Astrocyte (in vitro differentiated cells and primary cell): ENCODE measurements around the gene KIF4B. TPM values are rescaled to one million over a fixed set of nuclear protein-coding genes. Genes with fewer than 3 reads are reported as not detected.
"Not testable (repeated sequence)": the region's sequence is repeated elsewhere in the genome, so short reads cannot be mapped to it uniquely, and the experiment has no call there.

Experiments used
- DNase-seq: peaks from one replicate; pipeline ENCODE4 v3.0.0-alpha.2; 2010; ENCODE audit warnings: low read depth
- FAIRE-seq: peaks from 2 replicates; lab custom pipeline; 2011; peaks lifted over from hg19 to GRCh38; lab: Jason Lieb, UNC
- H2AFZ ChIP-seq: 2 replicates; pipeline ENCODE4 v1.6.0; 2012; ENCODE audit warnings: low read depth, low read length, inconsistent platforms
- H3K27ac ChIP-seq: 2 replicates; pipeline ENCODE4 v1.5.1; 2011; ENCODE audit warnings: low read depth, low read length, inconsistent platforms
- H3K27me3 ChIP-seq: 2 replicates; pipeline ENCODE4 v1.6.0; 2011; ENCODE audit warnings: low read length, inconsistent platforms; ENCODE audit not compliant: insufficient read depth
- H3K36me3 ChIP-seq: 2 replicates; pipeline ENCODE4 v1.5.1; 2011; ENCODE audit warnings: low read length, inconsistent platforms; ENCODE audit not compliant: insufficient read depth
- H3K4me1 ChIP-seq: 2 replicates; pipeline ENCODE4 v1.5.1; 2011; ENCODE audit warnings: low read length, inconsistent platforms; ENCODE audit not compliant: insufficient read depth
- H3K4me2 ChIP-seq: 2 replicates; pipeline ENCODE4 v1.6.0; 2012; ENCODE audit warnings: low read length, inconsistent platforms
- H3K4me3 ChIP-seq: 2 replicates; pipeline ENCODE4 v1.5.1; 2011; ENCODE audit warnings: low read depth, mild to moderate bottlenecking, low read length, inconsistent platforms; ENCODE audit not compliant: insufficient read depth
- H3K79me2 ChIP-seq: 2 replicates; pipeline ENCODE4 v1.6.0; 2012; ENCODE audit warnings: mild to moderate bottlenecking, low read length, inconsistent platforms; ENCODE audit not compliant: insufficient read depth
- H3K9ac ChIP-seq: 2 replicates; pipeline ENCODE4 v1.6.0; 2012; ENCODE audit warnings: mild to moderate bottlenecking, low read length, inconsistent platforms
- H3K9me3 ChIP-seq: 2 replicates; pipeline ENCODE4 v1.5.1; 2012; ENCODE audit warnings: low read depth, mild to moderate bottlenecking, low read length, inconsistent platforms; ENCODE audit not compliant: insufficient read depth
- H4K20me1 ChIP-seq: 2 replicates; pipeline ENCODE4 v1.6.0; 2012; ENCODE audit warnings: low read length, inconsistent platforms; ENCODE audit not compliant: insufficient read depth
- H3K27ac Mint-ChIP-seq: one replicate; pipeline ENCODE4 v1.8.0; 2021; ENCODE audit warnings: mild to moderate bottlenecking, mixed read lengths; ENCODE audit not compliant: unreplicated experiment
- H3K27me3 Mint-ChIP-seq: one replicate; pipeline ENCODE4 v1.8.0; 2021; ENCODE audit warnings: low read depth, mixed read lengths; ENCODE audit not compliant: unreplicated experiment
- H3K36me3 Mint-ChIP-seq: one replicate; pipeline ENCODE4 v1.8.0; 2021; ENCODE audit warnings: low read depth, mixed read lengths; ENCODE audit not compliant: unreplicated experiment
- H3K4me1 Mint-ChIP-seq: one replicate; pipeline ENCODE4 v1.8.0; 2021; ENCODE audit warnings: low read depth, mixed read lengths; ENCODE audit not compliant: unreplicated experiment
- H3K4me3 Mint-ChIP-seq: one replicate; pipeline ENCODE4 v1.8.0; 2021; ENCODE audit warnings: mild to moderate bottlenecking, moderate library complexity, mixed read lengths; ENCODE audit not compliant: unreplicated experiment
- H3K9me3 Mint-ChIP-seq: one replicate; pipeline ENCODE4 v1.8.0; 2021; ENCODE audit warnings: mild to moderate bottlenecking, mixed read lengths; ENCODE audit not compliant: unreplicated experiment
- CTCF ChIP-seq: IDR thresholded peaks from 2 replicates; pipeline ENCODE4 v1.5.1; 2011; ENCODE audit warnings: low read depth, mild to moderate bottlenecking, inconsistent platforms, low read length, moderate library complexity; ENCODE audit not compliant: insufficient read depth
- EZH2 ChIP-seq: IDR thresholded peaks from 2 replicates; pipeline ENCODE4 v1.6.1; 2012; ENCODE audit warnings: mild to moderate bottlenecking, low read length, inconsistent platforms; ENCODE audit not compliant: insufficient read depth
- total RNA-seq: library from RNA; stranded (reverse); gene quantifications from 2 replicates; pipeline ENCODE4 v1.2.1, GENCODE V29; 2021

The KIF4B gene
- total RNA-seq, 1 donor from 2014 or later = not detected

- not testable (repeated sequence) for H3K9me3 Mint-ChIP-seq, H3K36me3 ChIP-seq, H3K4me1 ChIP-seq, FAIRE-seq, H3K9me3 ChIP-seq, H3K27ac Mint-ChIP-seq, H3K27me3 ChIP-seq, H3K4me1 Mint-ChIP-seq, H4K20me1 ChIP-seq, H3K27me3 Mint-ChIP-seq, H3K36me3 Mint-ChIP-seq, H3K79me2 ChIP-seq, DNase-seq, H3K27ac ChIP-seq, H3K4me2 ChIP-seq, H2AFZ ChIP-seq, H3K9ac ChIP-seq, H3K4me3 Mint-ChIP-seq, H3K4me3 ChIP-seq
Measured at GRCh38 chr5:155035087-155035486, 21.5 kb downstream of the KIF4B start.

DNA sequence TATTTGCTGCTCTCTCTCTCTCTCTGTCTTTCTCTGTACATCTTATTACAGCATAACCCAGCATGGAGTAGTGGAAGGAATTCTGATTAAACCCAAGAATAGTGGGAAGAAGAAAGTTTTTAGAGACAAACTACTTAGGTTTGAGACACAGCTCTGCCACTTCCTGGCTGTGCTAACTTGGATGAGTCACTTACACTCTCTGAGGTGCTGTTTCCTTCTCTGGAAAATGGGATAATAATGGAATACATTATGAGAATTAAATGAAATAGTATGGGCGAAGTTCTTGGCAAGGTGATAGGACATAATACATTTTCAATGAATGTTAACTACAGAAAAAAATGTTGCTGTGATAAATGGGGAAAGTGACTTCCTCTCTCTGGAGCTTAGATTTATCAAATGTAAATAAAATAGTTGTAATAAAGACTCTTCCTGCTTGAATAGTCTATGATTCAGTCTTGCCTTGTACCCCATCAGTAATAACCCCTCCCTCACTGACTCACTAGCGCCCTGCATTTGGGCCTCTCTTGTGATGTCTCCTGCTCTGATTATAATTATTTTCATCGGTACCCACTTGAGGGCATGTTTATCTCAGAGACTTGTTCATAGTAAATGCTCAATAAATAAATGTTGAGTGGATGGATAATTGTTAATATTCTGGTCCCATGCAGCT is 27.6 kb downstream of the KIF4B start:
- FAIRE-seq = no peak

GRCh38 chr5:155044591-155044990 is 31.0 kb downstream of the KIF4B start:
- H3K27ac ChIP-seq = no peak overlapping the region
- no peak overlapping the region for H3K9ac ChIP-seq
- no peaks in the 10 kb centered on the region for H3K4me1 ChIP-seq
- no peaks in the 10 kb centered on the region for H3K36me3 ChIP-seq
- H4K20me1 ChIP-seq = no peaks in the 10 kb centered on the region
- no peaks in the 10 kb centered on the region for H3K79me2 ChIP-seq
- no peaks in the 10 kb centered on the region for H3K9me3 Mint-ChIP-seq
- no peak overlapping the region for H3K4me3 ChIP-seq
- TF ChIP-seq EZH2 (no peak), CTCF (no peak)
- H2AFZ ChIP-seq = no peak overlapping the region
- H3K9me3 ChIP-seq = no peaks in the 10 kb centered on the region
- no peak overlapping the region for H3K4me2 ChIP-seq
- H3K4me1 Mint-ChIP-seq = no peaks in the 10 kb centered on the region
- DNase-seq (no peak), FAIRE-seq (no peak)
- H3K27me3 Mint-ChIP-seq = peaks cover 4% of the 10 kb centered on the region
- peaks cover 2% of the 10 kb centered on the region for H3K36me3 Mint-ChIP-seq
- H3K4me3 Mint-ChIP-seq = no peak overlapping the region
- no peak overlapping the region for H3K27ac Mint-ChIP-seq
- no peaks in the 10 kb centered on the region for H3K27me3 ChIP-seq

More for the DNA sequence above, 27.6 kb downstream of the KIF4B start:
- no peaks in the 10 kb centered on the region for H3K79me2 ChIP-seq
- Mint-ChIP-seq H3K27ac (no peak overlapping the region), H3K4me1 (no peaks in the 10 kb centered on the region), H3K27me3 (no peaks in the 10 kb centered on the region), H3K36me3 (no peaks in the 10 kb centered on the region), H3K9me3 (no peaks in the 10 kb centered on the region), H3K4me3 (no peak overlapping the region)
- H3K36me3 ChIP-seq = no peaks in the 10 kb centered on the region
- H2AFZ ChIP-seq = no peak overlapping the region
- H3K9me3 ChIP-seq = no peaks in the 10 kb centered on the region
- H3K27me3 ChIP-seq = no peaks in the 10 kb centered on the region
- no peak overlapping the region for H3K9ac ChIP-seq
- TF ChIP-seq EZH2 = no peak
- TF ChIP-seq CTCF = no peak
- H3K4me3 ChIP-seq = no peak overlapping the region
- no peak for DNase-seq
- H3K27ac ChIP-seq = no peak overlapping the region
- H3K4me1 ChIP-seq = no peaks in the 10 kb centered on the region
- no peak overlapping the region for H3K4me2 ChIP-seq
- no peaks in the 10 kb centered on the region for H4K20me1 ChIP-seq
